Type B pancreatic cell (in vitro differentiated cells): ENCODE data around the gene SNAP29. TPM values are rescaled to one million over a fixed set of nuclear protein-coding genes. Genes with fewer than 3 reads are reported as not detected.
"Not testable (repeated sequence)": the region's sequence is repeated elsewhere in the genome, so short reads cannot be mapped to it uniquely, and the experiment has no call there.

ENCODE experiments used
- DNase-seq: peaks from one replicate; pipeline ENCODE4 v3.0.0; 2021; ENCODE audit warnings: mixed read lengths; ENCODE audit not compliant: unreplicated experiment; ENCODE audit errors: extremely low spot score
- H3K27ac Mint-ChIP-seq: 2 replicates; pipeline ENCODE4 v1.8.0; 2021; ENCODE audit warnings: mild to moderate bottlenecking, mixed read lengths
- H3K27me3 Mint-ChIP-seq: 2 replicates; pipeline ENCODE4 v1.8.0; 2021; ENCODE audit warnings: mixed read lengths
- H3K36me3 Mint-ChIP-seq: 2 replicates; pipeline ENCODE4 v1.8.0; 2021; ENCODE audit warnings: mixed read lengths
- H3K4me1 Mint-ChIP-seq: one replicate; pipeline ENCODE4 v1.8.0; 2021; ENCODE audit warnings: mixed read lengths; ENCODE audit not compliant: unreplicated experiment
- H3K4me3 Mint-ChIP-seq: 2 replicates; pipeline ENCODE4 v1.8.0; 2021; ENCODE audit warnings: mild to moderate bottlenecking, mixed read lengths
- H3K9me3 Mint-ChIP-seq: 2 replicates; pipeline ENCODE4 v1.8.0; 2021; ENCODE audit warnings: mixed read lengths
- CTCF ChIP-seq: fragments of 200-600 bp; sonication (generic); conservative IDR thresholded peaks from 2 replicates; pipeline ENCODE4 v1.5.0; 2021; ENCODE audit warnings: antibody characterized with exemption, mild to moderate bottlenecking
- total RNA-seq: library from RNA; stranded (reverse); gene quantifications from 2 replicates; pipeline ENCODE4 v1.2.1, GENCODE V29; 2021; ENCODE audit warnings: low replicate concordance

The SNAP29 gene
- total RNA-seq, 1 donor from 2014 or later: 20.4 TPM

- H3K4me3 Mint-ChIP-seq: no peak overlapping the region
- no peaks in the 10 kb centered on the region for H3K4me1 Mint-ChIP-seq
- no peak for DNase-seq
- peaks cover 4% of the 10 kb centered on the region for H3K27me3 Mint-ChIP-seq
- H3K27ac Mint-ChIP-seq: no peak overlapping the region
- H3K9me3 Mint-ChIP-seq: no peaks in the 10 kb centered on the region
- no peak for TF ChIP-seq CTCF
- H3K36me3 Mint-ChIP-seq: no peaks in the 10 kb centered on the region
These were observed 45.5 kb downstream of the SNAP29 start for GRCh38 chr22:20904008-20904979.

GRCh38 chr22:20904980-20905355 is 46.2 kb downstream of the SNAP29 start:
- DNase-seq: no peak
- H3K27ac Mint-ChIP-seq: no peak overlapping the region
- H3K27me3 Mint-ChIP-seq: peaks cover 4% of the 10 kb centered on the region
- no peaks in the 10 kb centered on the region for H3K4me1 Mint-ChIP-seq
- H3K36me3 Mint-ChIP-seq: no peaks in the 10 kb centered on the region
- no peak overlapping the region for H3K4me3 Mint-ChIP-seq
- no peak for TF ChIP-seq CTCF
- no peaks in the 10 kb centered on the region for H3K9me3 Mint-ChIP-seq

- H3K27me3 Mint-ChIP-seq: peaks cover 4% of the 10 kb centered on the region
- H3K36me3 Mint-ChIP-seq: no peaks in the 10 kb centered on the region
- H3K4me3 Mint-ChIP-seq: no peak overlapping the region
- TF ChIP-seq CTCF: no peak
- DNase-seq: no peak
- no peak overlapping the region for H3K27ac Mint-ChIP-seq
- no peaks in the 10 kb centered on the region for H3K9me3 Mint-ChIP-seq
- no peaks in the 10 kb centered on the region for H3K4me1 Mint-ChIP-seq
These were observed 46.9 kb downstream of the SNAP29 start for GRCh38 chr22:20905415-20906386.

GRCh38 chr22:20906387-20906767 is 47.6 kb downstream of the SNAP29 start:
- Mint-ChIP-seq H3K4me3 (no peak overlapping the region), H3K36me3 (no peaks in the 10 kb centered on the region), H3K27me3 (peaks cover 4% of the 10 kb centered on the region), H3K27ac (no peak overlapping the region), H3K4me1 (no peaks in the 10 kb centered on the region), H3K9me3 (no peaks in the 10 kb centered on the region)
- no peak for TF ChIP-seq CTCF
- no peak for DNase-seq

GRCh38 chr22:20908717-20909116 is 49.9 kb downstream of the SNAP29 start:
- H3K36me3 Mint-ChIP-seq, DNase-seq, H3K27ac Mint-ChIP-seq, H3K27me3 Mint-ChIP-seq, H3K9me3 Mint-ChIP-seq, H3K4me1 Mint-ChIP-seq, H3K4me3 Mint-ChIP-seq: not testable (repeated sequence)
